HepG2 (cell line): ENCODE results near the gene PDE3A. TPM values are rescaled to one million over a fixed set of nuclear protein-coding genes. Genes with fewer than 3 reads are reported as not detected.

Source experiments
- ATAC-seq: fragments of 200-7000 bp; cut with Tn5 transposase; 3 replicates; pipeline ENCODE4 v1.9.1; 2020; ENCODE audit warnings: mild to moderate bottlenecking, moderate library complexity
- BruUV-seq: library from RNA; stranded (reverse); fragments of 400-500 nt; replicated peaks from 2 replicates; lab custom pipeline; 2021; lab: Mats Ljungman, UMichigan
- CTCF ChIA-PET: fragments of 300-600 bp; formaldehyde crosslinking; extraction: SDS; loops from one replicate; lab custom pipeline; 2021; ENCODE audit warnings: low total read pairs, inconsistent platforms, low intra/inter-chr PET ratio; lab: Yijun Ruan, JAX
- POLR2A ChIA-PET: fragments of 350-600 bp; sonication (Branson Sonifier 250); formaldehyde crosslinking; loops from one replicate; lab custom pipeline; 2020; ENCODE audit warnings: antibody characterized with exemption, inconsistent platforms; lab: Yijun Ruan, JAX
- DNase-seq: peaks from one replicate; pipeline ENCODE4 v3.0.0-alpha.2; 2015; ENCODE audit warnings: low spot score
- FAIRE-seq: peaks from 3 replicates; lab custom pipeline; 2011; peaks lifted over from hg19 to GRCh38; lab: Jason Lieb, UNC
- H2AFZ ChIP-seq: one replicate; pipeline ENCODE4 v1.6.1; 2011; ENCODE audit warnings: low read length, inconsistent platforms
- H3K27ac ChIP-seq: fragments of 300-600 bp; 3 replicates; pipeline ENCODE4 v1.8.0; 2011; ENCODE audit warnings: mixed run types, mild to moderate bottlenecking, mixed read lengths, low read length, inconsistent platforms; ENCODE audit not compliant: insufficient read depth; ENCODE audit errors: extremely low read length
- H3K27me3 ChIP-seq, 2 experiments: fragments of 200-600 bp in 1 of 2; 2 replicates in 1 of 2; 3 replicates in 1 of 2; pipeline versions ENCODE4 v1.6.0 to v1.8.0; 2011; ENCODE audit warnings: low read length in 2 of 2, mild to moderate bottlenecking in 2 of 2, moderate library complexity in 2 of 2, inconsistent platforms in 1 of 2; ENCODE audit not compliant: insufficient read depth in 2 of 2, control insufficient read depth in 1 of 2
- H3K36me3 ChIP-seq, 2 experiments: fragments of 200-600 bp in 1 of 2; replicated peaks in 1 of 2; 2 replicates in 1 of 2; 3 replicates in 1 of 2; pipeline versions ENCODE4 v1.5.1 to v1.8.0; 2011; ENCODE audit warnings: low read length in 2 of 2, inconsistent platforms in 1 of 2; ENCODE audit not compliant: insufficient read depth in 2 of 2, control insufficient read depth in 1 of 2
- H3K4me1 ChIP-seq: 2 replicates; pipeline ENCODE4 v1.5.1; 2012; ENCODE audit warnings: low read length, inconsistent platforms; ENCODE audit not compliant: insufficient read depth
- H3K4me2 ChIP-seq: 2 replicates; pipeline ENCODE4 v1.6.0; 2011; ENCODE audit warnings: low read depth, low read length, inconsistent platforms
- H3K4me3 ChIP-seq, 3 experiments: fragments of 200-600 bp in 1 of 3; sonication (generic), shearing (Covaris generic) in 1 of 3; replicated peaks in 1 of 3; 2 replicates each; pipeline ENCODE4 v1.5.1; 2011 to 2016; ENCODE audit warnings: low read length in 3 of 3, inconsistent platforms in 2 of 3, low read depth in 2 of 3, mild to moderate bottlenecking in 2 of 3, control low read depth in 1 of 3, mixed read lengths in 1 of 3; ENCODE audit not compliant: insufficient read depth in 1 of 3
- H3K79me2 ChIP-seq: one replicate; pipeline ENCODE4 v1.6.1; 2011; ENCODE audit warnings: low read length, inconsistent platforms; ENCODE audit not compliant: insufficient read depth
- H3K9ac ChIP-seq: 2 replicates; pipeline ENCODE4 v1.6.0; 2011; ENCODE audit warnings: mild to moderate bottlenecking, low read depth, low read length, inconsistent platforms; ENCODE audit not compliant: insufficient read depth
- H3K9me3 ChIP-seq: 2 replicates; pipeline ENCODE4 v1.5.1; 2012; ENCODE audit warnings: mild to moderate bottlenecking, low read length
- H4K20me1 ChIP-seq: 2 replicates; pipeline ENCODE4 v1.6.0; 2011; ENCODE audit warnings: inconsistent platforms, mild to moderate bottlenecking, low read length, moderate library complexity; ENCODE audit not compliant: insufficient read depth
- CREM ChIP-seq, 2 experiments: sonication (generic) in 1 of 2; formaldehyde crosslinking in 1 of 2; IDR thresholded peaks; 2 replicates each; pipeline versions ENCODE4 v1.4.0 to v1.6.1; 2016 to 2020; ENCODE audit warnings: antibody characterized with exemption in 1 of 2, mild to moderate bottlenecking in 1 of 2, missing genetic modification reagents in 1 of 2
- MYNN ChIP-seq: sonication (generic); formaldehyde crosslinking; IDR thresholded peaks from 2 replicates; pipeline ENCODE4 v1.4.0; 2020; ENCODE audit warnings: mild to moderate bottlenecking, low read depth, missing genetic modification reagents
- NFAT5 ChIP-seq: sonication (generic); formaldehyde crosslinking; IDR thresholded peaks from 2 replicates; pipeline ENCODE4 v1.4.0; 2020; ENCODE audit warnings: missing genetic modification reagents
- NKX3-1 ChIP-seq: sonication (generic); formaldehyde crosslinking; IDR thresholded peaks from 2 replicates; pipeline ENCODE4 v1.5.0; 2020; ENCODE audit warnings: missing genetic modification reagents
- RFX5 ChIP-seq: IDR thresholded peaks from 2 replicates; pipeline ENCODE4 v1.6.1; 2011; ENCODE audit warnings: low read depth, low read length, improper control_type of control experiment
- SALL1 ChIP-seq: sonication (generic); formaldehyde crosslinking; IDR thresholded peaks from 2 replicates; pipeline ENCODE4 v1.8.0; 2022; ENCODE audit warnings: mild to moderate bottlenecking, missing genetic modification reagents
- SIN3A ChIP-seq: IDR thresholded peaks from 2 replicates; pipeline ENCODE4 v1.6.1; 2011; ENCODE audit warnings: low read depth, mild to moderate bottlenecking, control low read depth, low read length, borderline replicate concordance
- ZC3H4 ChIP-seq: sonication (generic); formaldehyde crosslinking; IDR thresholded peaks from 2 replicates; pipeline ENCODE4 v1.4.0; 2020; ENCODE audit warnings: missing genetic modification reagents, borderline replicate concordance
- ZMAT5 ChIP-seq: sonication (generic); formaldehyde crosslinking; IDR thresholded peaks from 2 replicates; pipeline ENCODE4 v1.5.0; 2020; ENCODE audit warnings: mild to moderate bottlenecking, low read depth, missing genetic modification reagents, borderline replicate concordance
- ZNF20 ChIP-seq: sonication (generic); formaldehyde crosslinking; IDR thresholded peaks from 2 replicates; pipeline ENCODE4 v1.4.0; 2020; ENCODE audit warnings: mild to moderate bottlenecking, moderate library complexity, missing genetic modification reagents
- ZNF788 ChIP-seq: sonication (generic); formaldehyde crosslinking; IDR thresholded peaks from 2 replicates; pipeline ENCODE4 v1.5.0; 2020; ENCODE audit warnings: mild to moderate bottlenecking, missing genetic modification reagents, borderline replicate concordance
- WGBS: methylation state at CpG from one replicate; pipeline ENCODE4 v1.1.6; 2017; ENCODE audit warnings: low lambda C conversion rate; 5-methylcytosine and 5-hydroxymethylcytosine counted together
- in situ Hi-C: cut with HindIII; loops from 2 replicates; pipeline ENCODE4 v1.10.0; 2017; ENCODE audit warnings: low pct_unique_long_range_greater_than_20kb; ENCODE audit not compliant: extremely low pct_ligation_motif_present
- intact Hi-C: fragments of 100-400 bp; cut with micrococcal nuclease; formaldehyde crosslinking; loops from one replicate; pipeline ENCODE4 v1.10.0; 2022; ENCODE audit not compliant: unreplicated experiment
- polyA plus RNA-seq, 8 experiments: library from polyadenylated mRNA; depleted of rRNA in 3 of 8; stranded (reverse) in 7 of 8; unstranded in 1 of 8; fragments of >200 nt; fragmentation: Illumina TruSeq in 4 of 8; extraction: Trizol in 4 of 8; gene quantifications; 2 replicates each; pipeline versions ENCODE4 v1.2.1 to v1.2.3, GENCODE V29; 2011 to 2016; ENCODE audit warnings: low read depth in 4 of 8, missing spikeins in 1 of 8, mixed read lengths in 1 of 8; ENCODE audit not compliant: insufficient read depth in 1 of 8
- total RNA-seq, 5 experiments: library from RNA; depleted of rRNA; stranded (reverse); fragments of >200 nt; fragmentation: Illumina TruSeq; extraction: Trizol; gene quantifications; 2 replicates each; pipeline ENCODE4 v1.2.3, GENCODE V29; 2016; ENCODE audit warnings: low read depth in 1 of 5
- TF ChIP-seq, protein P1 (sequence below): sonication (generic); formaldehyde crosslinking; IDR thresholded peaks from 2 replicates; pipeline ENCODE4 v1.5.1; 2020; ENCODE audit warnings: missing genetic modification reagents, mild to moderate bottlenecking, borderline replicate concordance
- TF ChIP-seq, protein P2 (sequence below): sonication (generic); formaldehyde crosslinking; IDR thresholded peaks from 2 replicates; pipeline ENCODE4 v1.4.0; 2020; ENCODE audit warnings: missing genetic modification reagents, borderline replicate concordance

Gene PDE3A
- total and polyA plus RNA-seq, 2 of the 13 experiments (the other 11 are each of a cell fraction or from before 2014, with no cell fraction given), result 0.77 to 1.5 TPM

DNA sequence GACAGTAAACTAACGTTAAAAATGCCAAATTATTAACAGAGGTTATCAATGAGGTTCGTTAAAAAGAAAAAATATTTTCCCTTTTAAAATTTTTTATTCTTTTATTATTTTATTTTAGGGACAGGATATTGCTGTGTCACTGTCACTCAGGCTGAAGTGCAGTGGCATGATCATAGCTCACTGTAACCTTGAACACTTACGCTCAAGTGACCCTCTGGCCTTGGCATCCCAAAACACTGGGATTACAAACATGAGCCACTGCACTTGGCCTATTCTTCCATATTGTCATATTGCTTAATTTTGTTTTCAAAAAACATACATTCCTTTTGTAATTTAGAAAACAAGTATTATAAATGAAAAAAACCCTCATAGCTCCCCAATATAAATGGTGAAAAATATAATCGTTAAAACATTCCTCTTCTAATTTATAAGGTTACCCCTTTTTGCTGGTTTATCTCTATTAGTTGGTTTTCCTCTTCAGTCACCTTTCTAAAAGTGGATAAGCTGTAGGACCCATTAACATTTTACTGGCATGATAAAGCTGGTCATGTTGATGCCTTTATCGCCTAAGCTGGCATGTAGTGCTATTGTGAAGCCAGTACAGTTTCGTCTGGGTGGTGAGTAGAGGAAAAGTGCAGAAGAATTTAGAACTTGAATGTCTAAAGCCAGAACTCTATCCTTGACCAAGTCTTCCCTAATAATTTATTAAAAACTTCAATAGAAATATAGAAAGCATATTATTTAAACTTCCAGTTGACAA is 27.6 kb downstream of the PDE3A start (continued):
- TF ChIP-seq NFAT5 (CRISPR knock-in tag), result no peak
- TF ChIP-seq RFX5, result no peak
- TF ChIP-seq CREM (IDR thresholded peaks at IDR 0.05), result no peak
- no peak for TF ChIP-seq CREM (CRISPR knock-in tag; IDR thresholded peaks at IDR 0.05)

DNA sequence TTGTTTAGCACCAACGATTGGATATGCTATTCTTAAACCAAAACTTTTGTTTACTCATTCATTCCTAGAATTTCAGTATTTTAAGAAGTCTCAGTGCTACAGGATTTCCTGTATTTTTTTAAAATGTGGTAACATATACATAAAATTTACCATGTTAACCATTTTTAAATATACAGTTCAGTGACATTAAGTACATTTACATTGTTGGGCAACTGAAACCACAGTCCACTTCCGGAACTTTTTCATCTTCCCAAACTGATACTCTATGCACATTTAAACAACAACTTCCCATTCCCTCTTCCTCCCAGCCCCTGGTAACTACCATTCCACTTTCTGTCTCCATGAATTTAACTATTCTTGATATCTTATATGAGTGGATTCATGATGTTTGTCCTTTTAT is 30.3 kb downstream of the PDE3A start:
- no peak overlapping the region for H3K4me2 ChIP-seq
- ATAC-seq, result no peak
- DNase-seq, result no peak
- H3K27ac ChIP-seq, result no peak overlapping the region
- no peaks in the 10 kb centered on the region for H3K79me2 ChIP-seq
- no TSS peak for BruUV-seq
- FAIRE-seq, result no peak
- intact Hi-C loops (no loop called here), in situ Hi-C loops (no loop called here)
- no peaks in the 10 kb centered on the region for H3K9me3 ChIP-seq
- ChIA-PET POLR2A (no interaction called here), CTCF (no interaction called here)
- H4K20me1 ChIP-seq, result no peaks in the 10 kb centered on the region
- no peak overlapping the region for H2AFZ ChIP-seq
- whole genome bisulfite sequencing, result 0% methylated on average over 2 of the region's 2 CpGs
- no peaks in the 10 kb centered on the region for H3K4me1 ChIP-seq
- H3K36me3 ChIP-seq, result no peaks in the 10 kb centered on the region
- no peak overlapping the region for H3K9ac ChIP-seq
- no peak overlapping the region for H3K4me3 ChIP-seq
- H3K27me3 ChIP-seq, result no peaks in the 10 kb centered on the region
- TF ChIP-seq, protein P1, sequence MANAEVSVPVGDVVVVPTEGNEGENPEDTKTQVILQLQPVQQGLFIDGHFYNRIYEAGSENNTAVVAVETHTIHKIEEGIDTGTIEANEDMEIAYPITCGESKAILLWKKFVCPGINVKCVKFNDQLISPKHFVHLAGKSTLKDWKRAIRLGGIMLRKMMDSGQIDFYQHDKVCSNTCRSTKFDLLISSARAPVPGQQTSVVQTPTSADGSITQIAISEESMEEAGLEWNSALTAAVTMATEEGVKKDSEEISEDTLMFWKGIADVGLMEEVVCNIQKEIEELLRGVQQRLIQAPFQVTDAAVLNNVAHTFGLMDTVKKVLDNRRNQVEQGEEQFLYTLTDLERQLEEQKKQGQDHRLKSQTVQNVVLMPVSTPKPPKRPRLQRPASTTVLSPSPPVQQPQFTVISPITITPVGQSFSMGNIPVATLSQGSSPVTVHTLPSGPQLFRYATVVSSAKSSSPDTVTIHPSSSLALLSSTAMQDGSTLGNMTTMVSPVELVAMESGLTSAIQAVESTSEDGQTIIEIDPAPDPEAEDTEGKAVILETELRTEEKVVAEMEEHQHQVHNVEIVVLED (CRISPR knock-in tag), result no peak
- TF ChIP-seq SALL1 (no peak), SIN3A (no peak), ZC3H4 (CRISPR knock-in tag) (no peak), CREM (IDR thresholded peaks at IDR 0.05) (no peak), CREM (CRISPR knock-in tag; IDR thresholded peaks at IDR 0.05) (no peak), NKX3-1 (CRISPR knock-in tag) (no peak), MYNN (CRISPR knock-in tag) (no peak), ZMAT5 (CRISPR knock-in tag) (no peak), ZNF788 (no peak), ZNF20 (CRISPR knock-in tag) (no peak)
- TF ChIP-seq, protein P2, sequence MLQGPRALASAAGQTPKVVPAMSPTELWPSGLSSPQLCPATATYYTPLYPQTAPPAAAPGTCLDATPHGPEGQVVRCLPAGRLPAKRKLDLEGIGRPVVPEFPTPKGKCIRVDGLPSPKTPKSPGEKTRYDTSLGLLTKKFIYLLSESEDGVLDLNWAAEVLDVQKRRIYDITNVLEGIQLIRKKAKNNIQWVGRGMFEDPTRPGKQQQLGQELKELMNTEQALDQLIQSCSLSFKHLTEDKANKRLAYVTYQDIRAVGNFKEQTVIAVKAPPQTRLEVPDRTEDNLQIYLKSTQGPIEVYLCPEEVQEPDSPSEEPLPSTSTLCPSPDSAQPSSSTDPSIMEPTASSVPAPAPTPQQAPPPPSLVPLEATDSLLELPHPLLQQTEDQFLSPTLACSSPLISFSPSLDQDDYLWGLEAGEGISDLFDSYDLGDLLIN (CRISPR knock-in tag), result no peak
